GM23248 (cell line): ENCODE measurements around the gene C7. TPM values are rescaled to one million over a fixed set of nuclear protein-coding genes. Genes with fewer than 3 reads are reported as not detected.

ENCODE experiments used
- DNase-seq: peaks from one replicate; pipeline ENCODE4 v3.0.0-alpha.2; 2015
- H2AFZ ChIP-seq: fragments of 200-600 bp; sonication (generic); 2 replicates; pipeline ENCODE4 v1.6.1; 2016; ENCODE audit warnings: antibody characterized with exemption
- H3F3A ChIP-seq: fragments of 200-600 bp; sonication (generic); 2 replicates; pipeline ENCODE4 v1.6.1; 2016; ENCODE audit warnings: mild to moderate bottlenecking, antibody characterized with exemption, mixed run types; ENCODE audit not compliant: insufficient read depth
- H3K27ac ChIP-seq: fragments of 200-600 bp; sonication (generic); 2 replicates; pipeline ENCODE4 v1.5.1; 2016; ENCODE audit warnings: mild to moderate bottlenecking
- H3K27me3 ChIP-seq: fragments of 200-600 bp; sonication (generic); replicated peaks from 2 replicates; pipeline ENCODE4 v1.6.1; 2016; ENCODE audit warnings: mild to moderate bottlenecking; ENCODE audit not compliant: insufficient read depth
- H3K36me3 ChIP-seq: fragments of 200-600 bp; sonication (generic); 2 replicates; pipeline ENCODE4 v1.6.1; 2016; ENCODE audit warnings: low read depth, mild to moderate bottlenecking
- H3K4me1 ChIP-seq: fragments of 200-600 bp; sonication (generic); 2 replicates; pipeline ENCODE4 v1.6.1; 2016; ENCODE audit warnings: mild to moderate bottlenecking; ENCODE audit not compliant: insufficient read depth
- H3K4me2 ChIP-seq: fragments of 200-600 bp; sonication (generic); one replicate; pipeline ENCODE4 v1.6.1; 2016; ENCODE audit warnings: mild to moderate bottlenecking; ENCODE audit not compliant: unreplicated experiment
- H3K4me3 ChIP-seq: fragments of 200-600 bp; sonication (generic); 2 replicates; pipeline ENCODE4 v1.5.1; 2016; ENCODE audit warnings: mild to moderate bottlenecking
- H3K79me2 ChIP-seq: fragments of 200-600 bp; sonication (generic); 2 replicates; pipeline ENCODE4 v1.6.1; 2016; ENCODE audit warnings: mild to moderate bottlenecking; ENCODE audit not compliant: insufficient read depth
- H3K9ac ChIP-seq: fragments of 200-600 bp; sonication (generic); 2 replicates; pipeline ENCODE4 v1.6.1; 2016; ENCODE audit warnings: mild to moderate bottlenecking
- H3K9me2 ChIP-seq: fragments of 200-600 bp; sonication (generic); 2 replicates; pipeline ENCODE4 v1.6.1; 2016; ENCODE audit warnings: mixed run types, mild to moderate bottlenecking, moderate library complexity; ENCODE audit not compliant: insufficient read depth
- H3K9me3 ChIP-seq: fragments of 200-600 bp; sonication (generic); one replicate; pipeline ENCODE4 v1.6.1; 2017; ENCODE audit warnings: low read depth
- H4K20me1 ChIP-seq: fragments of 200-600 bp; sonication (generic); 2 replicates; pipeline ENCODE4 v1.6.0; 2016; ENCODE audit not compliant: insufficient read depth
- EZH2 ChIP-seq: fragments of 200-600 bp; sonication (generic); IDR thresholded peaks from 2 replicates; pipeline ENCODE4 v1.6.1; 2018; ENCODE audit warnings: antibody characterized with exemption, mild to moderate bottlenecking; ENCODE audit not compliant: insufficient read depth, poor library complexity, severe bottlenecking
- EZH2phosphoT487 ChIP-seq: fragments of 200-600 bp; sonication (generic); IDR thresholded peaks from 2 replicates; pipeline ENCODE4 v1.6.1; 2018; ENCODE audit warnings: antibody characterized with exemption, moderate library complexity, mild to moderate bottlenecking, low read depth; ENCODE audit not compliant: insufficient read depth
- WGBS, 2 experiments: methylation state at CpG; one replicate each; pipeline ENCODE4 v1.1.6; 2015 to 2017; ENCODE audit warnings: low lambda C conversion rate in 2 of 2, low coverage in 1 of 2; ENCODE audit errors: missing lambda C conversion rate in 2 of 2; 5-methylcytosine and 5-hydroxymethylcytosine counted together
- in situ Hi-C: fragments of 300-500 bp; cut with MboI; formaldehyde crosslinking; loops from 2 replicates; pipeline ENCODE4 v1.15.0; 2020
- polyA plus RNA-seq: library from polyadenylated mRNA; unstranded; fragments of >200 nt; fragmentation: Nextera tagmentation; extraction: Ambion mirVana; gene quantifications from 2 replicates; pipeline ENCODE4 v1.2.1, GENCODE V29; 2016
- total RNA-seq: library from RNA; depleted of rRNA; stranded (reverse); fragments of >200 nt; shearing (Covaris generic); gene quantifications from 2 replicates; pipeline ENCODE4 v1.2.3, GENCODE V29; 2014

Gene C7
- total and polyA plus RNA-seq, 2 experiments from 2014 or later = not detected

DNA sequence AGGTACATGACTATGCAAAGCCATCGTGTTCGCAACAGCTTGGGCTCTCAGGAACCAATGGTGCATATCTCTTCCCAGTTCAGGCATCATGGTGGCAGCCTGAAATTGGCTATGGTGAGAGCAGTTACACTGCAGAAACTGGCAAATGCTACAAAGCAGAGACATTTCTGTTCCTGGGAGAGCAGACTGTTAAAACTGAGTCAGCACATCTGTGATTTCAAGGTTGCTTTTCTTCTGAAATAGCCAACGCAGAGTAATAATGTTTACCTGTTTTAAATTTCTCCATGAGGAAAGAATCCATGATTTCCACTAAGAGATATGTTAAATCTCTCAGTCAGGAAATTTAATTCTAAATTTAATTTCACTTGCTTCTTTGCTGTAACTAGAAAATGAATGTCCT is 47.8 kb downstream of the C7 start:
- Histone ChIP-seq H3K4me3 (no peak overlapping the region), H3K9me2 (no peaks in the 10 kb centered on the region), H3K27ac (no peak overlapping the region), H2AFZ (no peak overlapping the region), H3K9me3 (no peaks in the 10 kb centered on the region), H3K27me3 (no peaks in the 10 kb centered on the region), H3F3A (no peaks in the 10 kb centered on the region), H3K4me2 (no peak overlapping the region), H3K4me1 (no peaks in the 10 kb centered on the region), H4K20me1 (no peaks in the 10 kb centered on the region), H3K36me3 (no peaks in the 10 kb centered on the region), H3K9ac (no peak overlapping the region), H3K79me2 (no peaks in the 10 kb centered on the region)
- 54 to 62% methylated on average over 3 of the region's 3 CpGs for WGBS, 2 experiments
- TF ChIP-seq EZH2phosphoT487 (no peak), EZH2 (no peak)
- in situ Hi-C loops = no loop called here
- DNase-seq = no peak

GRCh38 chr5:40958811-40959210 is 49.5 kb downstream of the C7 start:
- in situ Hi-C loops = no loop called here
- Histone ChIP-seq H3K4me3 (no peak overlapping the region), H3K9me2 (no peaks in the 10 kb centered on the region), H3K4me2 (no peak overlapping the region), H3K4me1 (no peaks in the 10 kb centered on the region), H3K36me3 (no peaks in the 10 kb centered on the region), H3K27me3 (no peaks in the 10 kb centered on the region), H3K9ac (no peak overlapping the region), H3K79me2 (no peaks in the 10 kb centered on the region), H3F3A (no peaks in the 10 kb centered on the region), H4K20me1 (no peaks in the 10 kb centered on the region), H3K27ac (no peak overlapping the region), H2AFZ (no peak overlapping the region), H3K9me3 (no peaks in the 10 kb centered on the region)
- DNase-seq = no peak
- WGBS, 2 experiments = 47 to 52% methylated on average over 5 of the region's 5 CpGs
- TF ChIP-seq EZH2 = no peak

GRCh38 chr5:40960037-40960436 is 50.7 kb downstream of the C7 start:
- no peaks in the 10 kb centered on the region for H3K36me3 ChIP-seq
- no peak overlapping the region for H3K9ac ChIP-seq
- no peaks in the 10 kb centered on the region for H3K4me1 ChIP-seq
- H3K27me3 ChIP-seq = no peaks in the 10 kb centered on the region
- no peaks in the 10 kb centered on the region for H3K9me2 ChIP-seq
- H3K4me2 ChIP-seq = no peak overlapping the region
- no peak overlapping the region for H3K27ac ChIP-seq
- no peak for DNase-seq
- WGBS, 2 experiments = 21 to 29% methylated on average over 1 of the region's 1 CpG
- H3F3A ChIP-seq = no peaks in the 10 kb centered on the region
- H3K9me3 ChIP-seq = no peaks in the 10 kb centered on the region
- H2AFZ ChIP-seq = no peak overlapping the region
- in situ Hi-C loops = no loop called here
- H3K4me3 ChIP-seq = no peak overlapping the region
- TF ChIP-seq EZH2phosphoT487 = no peak
- no peaks in the 10 kb centered on the region for H3K79me2 ChIP-seq
- no peaks in the 10 kb centered on the region for H4K20me1 ChIP-seq

GRCh38 chr5:40962207-40962955 is 53.1 kb downstream of the C7 start:
- H3K27ac ChIP-seq = no peak overlapping the region
- no peaks in the 10 kb centered on the region for H3K4me1 ChIP-seq
- in situ Hi-C loops = no loop called here
- H3K9me2 ChIP-seq = no peaks in the 10 kb centered on the region
- H4K20me1 ChIP-seq = no peaks in the 10 kb centered on the region
- no peak overlapping the region for H3K4me3 ChIP-seq
- H3K4me2 ChIP-seq = no peak overlapping the region
- H3F3A ChIP-seq = no peaks in the 10 kb centered on the region
- WGBS, 2 experiments = 37 to 61% methylated on average over 4 of the region's 4 CpGs
- H3K9ac ChIP-seq = no peak overlapping the region
- no peaks in the 10 kb centered on the region for H3K9me3 ChIP-seq
- H3K36me3 ChIP-seq = no peaks in the 10 kb centered on the region
- no peaks in the 10 kb centered on the region for H3K79me2 ChIP-seq
- H2AFZ ChIP-seq = no peak overlapping the region
- no peaks in the 10 kb centered on the region for H3K27me3 ChIP-seq
- DNase-seq = no peak
- no peak for TF ChIP-seq EZH2

DNA sequence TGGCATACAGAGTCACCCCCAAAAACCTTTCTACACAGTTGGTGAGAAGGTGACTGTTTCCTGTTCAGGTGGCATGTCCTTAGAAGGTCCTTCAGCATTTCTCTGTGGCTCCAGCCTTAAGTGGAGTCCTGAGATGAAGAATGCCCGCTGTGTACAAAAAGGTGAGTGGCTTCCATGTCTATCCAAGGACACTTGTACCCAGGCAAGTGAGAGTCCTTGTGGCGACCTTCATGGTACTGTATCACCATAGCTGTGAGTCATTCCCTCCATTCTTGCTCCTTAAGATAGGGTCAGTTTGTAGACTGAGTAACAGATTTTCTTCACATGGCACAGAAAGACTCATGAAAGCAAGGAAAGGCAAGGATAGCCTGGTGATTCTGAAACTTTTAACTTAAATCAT is 63.1 kb downstream of the C7 start:
- Histone ChIP-seq H3F3A (no peaks in the 10 kb centered on the region), H3K9me3 (no peaks in the 10 kb centered on the region), H4K20me1 (no peaks in the 10 kb centered on the region), H2AFZ (no peak overlapping the region), H3K9me2 (no peaks in the 10 kb centered on the region), H3K9ac (no peak overlapping the region), H3K36me3 (no peaks in the 10 kb centered on the region), H3K27ac (no peak overlapping the region), H3K4me3 (no peak overlapping the region), H3K27me3 (no peaks in the 10 kb centered on the region; the same call in 1 of the 2 replicates), H3K4me2 (no peak overlapping the region), H3K4me1 (no peaks in the 10 kb centered on the region), H3K79me2 (no peaks in the 10 kb centered on the region)
- in situ Hi-C loops = no loop called here
- WGBS, 2 experiments = 38 to 40% methylated on average over 2 of the region's 2 CpGs
- no peak for TF ChIP-seq EZH2
- TF ChIP-seq EZH2phosphoT487 = no peak
- no peak for DNase-seq
